ENCODE measurements around the gene DDIT3. TPM values are rescaled to one million over a fixed set of nuclear protein-coding genes. Genes with fewer than 3 reads are reported as not detected.

Gene DDIT3
- total RNA-seq, 1 experiment from 2014 or later: 15.6 TPM

DNA sequence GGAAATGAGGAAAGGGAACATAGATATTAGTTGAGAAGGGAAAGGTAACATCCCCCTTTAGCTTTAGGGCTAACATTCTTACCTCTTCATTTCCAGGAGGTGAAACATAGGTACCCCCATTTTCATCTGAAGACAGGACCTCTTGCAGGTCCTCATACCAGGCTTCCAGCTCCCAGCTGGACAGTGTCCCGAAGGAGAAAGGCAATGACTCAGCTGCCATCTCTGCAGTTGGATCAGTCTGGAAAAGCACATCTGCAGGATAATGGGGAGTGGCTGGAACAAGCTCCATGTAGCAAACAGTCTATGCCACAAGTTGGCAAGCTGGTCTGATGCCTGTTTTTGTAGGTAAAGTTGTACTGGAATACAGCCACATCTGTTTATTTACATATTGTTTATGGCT, 3.1 kb downstream of the DDIT3 start:
- ChIA-PET POLR2A (ENCODE audit: unreplicated experiment) (interaction anchor here (0.5 to 0.6 kb wide), 3 partner anchors 20 to 1921 kb away, joined by 3 to 4 read pairs (median 3); no protein-coding TSS in a partner anchor), CTCF (interaction anchor here (0.5 kb wide), 1 partner anchor 85 kb away, joined by 3 read pairs; no protein-coding TSS in a partner anchor)
- H3K4me1 ChIP-seq (replicated peaks; ENCODE audit: insufficient read depth): peaks cover 24% of the 10 kb centered on the region
- intact Hi-C loops (cut with micrococcal nuclease; ENCODE audit: unreplicated experiment): no loop called here
- H3F3A ChIP-seq (ENCODE audit: insufficient read depth, low read depth): peaks cover 84% of the 10 kb centered on the region
- 0 out of 2 replicates have a peak overlapping the region, but pooled peaks have one; percentile 93 for H3K4me2 ChIP-seq
- H3K9me2 ChIP-seq (ENCODE audit: insufficient read depth): no peaks in the 10 kb centered on the region
- H3K79me2 ChIP-seq (ENCODE audit: low read depth): peaks cover 39% of the 10 kb centered on the region
- H4K20me1 ChIP-seq (ENCODE audit: insufficient read depth): peaks cover 76% of the 10 kb centered on the region
- BruUV-seq (replicated peaks): no TSS peak
- H3K9me3 ChIP-seq (ENCODE audit: insufficient read depth, low read depth): no peaks in the 10 kb centered on the region
- H3K27me3 ChIP-seq (ENCODE audit: insufficient read depth, low read depth): no peaks in the 10 kb centered on the region
- DNase-seq: no peak
- no peak overlapping the region for H2AFZ ChIP-seq
- H3K36me3 ChIP-seq (ENCODE audit: low read depth): peaks cover 70% of the 10 kb centered on the region
- TF ChIP-seq, protein P1, sequence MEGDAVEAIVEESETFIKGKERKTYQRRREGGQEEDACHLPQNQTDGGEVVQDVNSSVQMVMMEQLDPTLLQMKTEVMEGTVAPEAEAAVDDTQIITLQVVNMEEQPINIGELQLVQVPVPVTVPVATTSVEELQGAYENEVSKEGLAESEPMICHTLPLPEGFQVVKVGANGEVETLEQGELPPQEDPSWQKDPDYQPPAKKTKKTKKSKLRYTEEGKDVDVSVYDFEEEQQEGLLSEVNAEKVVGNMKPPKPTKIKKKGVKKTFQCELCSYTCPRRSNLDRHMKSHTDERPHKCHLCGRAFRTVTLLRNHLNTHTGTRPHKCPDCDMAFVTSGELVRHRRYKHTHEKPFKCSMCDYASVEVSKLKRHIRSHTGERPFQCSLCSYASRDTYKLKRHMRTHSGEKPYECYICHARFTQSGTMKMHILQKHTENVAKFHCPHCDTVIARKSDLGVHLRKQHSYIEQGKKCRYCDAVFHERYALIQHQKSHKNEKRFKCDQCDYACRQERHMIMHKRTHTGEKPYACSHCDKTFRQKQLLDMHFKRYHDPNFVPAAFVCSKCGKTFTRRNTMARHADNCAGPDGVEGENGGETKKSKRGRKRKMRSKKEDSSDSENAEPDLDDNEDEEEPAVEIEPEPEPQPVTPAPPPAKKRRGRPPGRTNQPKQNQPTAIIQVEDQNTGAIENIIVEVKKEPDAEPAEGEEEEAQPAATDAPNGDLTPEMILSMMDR (conservative IDR thresholded peaks at IDR 0.05): no peak
- TF ChIP-seq EZH2 (IDR thresholded peaks at IDR 0.05; ENCODE audit: low read depth): no peak
- peak overlapping the region; percentile 28 for H3K27ac ChIP-seq
- no peak overlapping the region for H3K4me3 ChIP-seq

DNA sequence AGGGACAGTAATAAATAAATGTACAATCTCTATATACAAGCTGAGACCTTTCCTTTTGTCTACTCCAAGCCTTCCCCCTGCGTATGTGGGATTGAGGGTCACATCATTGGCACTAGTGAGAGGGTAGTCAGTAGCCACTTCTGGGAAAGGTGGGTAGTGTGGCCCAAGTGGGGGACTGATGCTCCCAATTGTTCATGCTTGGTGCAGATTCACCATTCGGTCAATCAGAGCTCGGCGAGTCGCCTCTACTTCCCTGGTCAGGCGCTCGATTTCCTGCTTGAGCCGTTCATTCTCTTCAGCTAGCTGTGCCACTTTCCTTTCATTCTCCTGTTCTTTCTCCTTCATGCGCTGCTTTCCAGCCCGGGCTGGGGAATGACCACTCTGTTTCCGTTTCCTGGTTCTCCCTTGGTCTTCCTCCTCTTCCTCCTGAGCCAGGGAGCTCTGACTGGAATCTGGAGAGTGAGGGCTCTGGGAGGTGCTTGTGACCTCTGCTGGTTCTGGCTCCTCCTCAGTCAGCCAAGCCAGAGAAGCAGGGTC, 3.6 kb downstream of the DDIT3 start:
- H3K9me2 ChIP-seq (ENCODE audit: insufficient read depth): no peaks in the 10 kb centered on the region
- peaks cover 20% of the 10 kb centered on the region for H3K4me1 ChIP-seq (replicated peaks; ENCODE audit: insufficient read depth)
- TF ChIP-seq, protein P1 (conservative IDR thresholded peaks at IDR 0.05): no peak
- BruUV-seq (replicated peaks): no TSS peak
- intact Hi-C loops (cut with micrococcal nuclease; ENCODE audit: unreplicated experiment): no loop called here
- H4K20me1 ChIP-seq (ENCODE audit: insufficient read depth): peaks cover 81% of the 10 kb centered on the region
- H3K27me3 ChIP-seq (ENCODE audit: insufficient read depth, low read depth): no peaks in the 10 kb centered on the region
- peaks cover 39% of the 10 kb centered on the region for H3K79me2 ChIP-seq (ENCODE audit: low read depth)
- H3K4me3 ChIP-seq: no peak overlapping the region
- H3K27ac ChIP-seq: peak overlapping the region; percentile 28
- H3K9me3 ChIP-seq (ENCODE audit: insufficient read depth, low read depth): no peaks in the 10 kb centered on the region
- ChIA-PET CTCF (interaction anchor here (0.5 kb wide), 1 partner anchor 85 kb away, joined by 3 read pairs; no protein-coding TSS in a partner anchor), POLR2A (ENCODE audit: unreplicated experiment) (interaction anchor here (0.5 kb wide), 1 partner anchor 11 kb away, joined by 12 read pairs; no protein-coding TSS in a partner anchor)
- no peak overlapping the region for H2AFZ ChIP-seq
- peaks cover 75% of the 10 kb centered on the region for H3K36me3 ChIP-seq (ENCODE audit: low read depth)
- H3F3A ChIP-seq (ENCODE audit: insufficient read depth, low read depth): peaks cover 84% of the 10 kb centered on the region
- 0 out of 2 replicates have a peak overlapping the region, but pooled peaks have one; percentile 93 for H3K4me2 ChIP-seq
- no peak for DNase-seq

DNA sequence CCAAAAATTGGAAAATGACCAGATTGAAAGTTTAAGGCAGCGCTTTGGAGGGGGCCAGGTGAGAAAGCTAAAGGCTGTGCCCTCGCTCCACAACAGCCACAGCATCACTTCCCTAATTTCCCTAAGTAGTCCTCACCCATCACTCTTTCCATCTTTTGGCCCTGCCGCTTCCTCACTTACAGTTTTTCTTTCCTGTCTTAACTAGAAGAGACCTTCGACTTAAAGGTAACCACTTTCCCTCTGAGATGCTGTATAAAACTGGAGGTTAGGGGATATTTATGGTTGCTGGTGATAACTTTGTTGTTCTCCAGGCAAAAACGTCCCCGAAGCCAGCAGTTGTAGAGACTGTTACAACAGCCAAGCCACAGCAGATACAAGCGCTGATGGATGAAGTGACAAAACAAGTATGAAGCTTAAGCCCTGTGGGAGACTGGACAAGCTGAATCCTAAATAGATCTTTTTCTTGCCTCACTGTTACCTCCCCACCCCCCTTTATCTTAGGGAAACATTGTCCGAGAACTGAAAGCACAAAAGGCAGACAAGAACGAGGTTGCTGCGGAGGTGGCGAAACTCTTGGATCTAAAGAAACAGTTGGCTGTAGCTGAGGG, 4.3 kb downstream of the DDIT3 start:
- no peak for DNase-seq
- TF ChIP-seq, protein P1 (conservative IDR thresholded peaks at IDR 0.05): no peak
- TF ChIP-seq EZH2 (IDR thresholded peaks at IDR 0.05; ENCODE audit: low read depth): no peak
- no peaks in the 10 kb centered on the region for H3K9me3 ChIP-seq (ENCODE audit: insufficient read depth, low read depth)
- H3K4me3 ChIP-seq: no peak overlapping the region
- TSS peak; percentile 1 for BruUV-seq (replicated peaks)
- CTCF ChIA-PET: no interaction called here
- no peak overlapping the region for H2AFZ ChIP-seq
- H3K79me2 ChIP-seq (ENCODE audit: low read depth): peaks cover 39% of the 10 kb centered on the region
- H3K36me3 ChIP-seq (ENCODE audit: low read depth): peaks cover 78% of the 10 kb centered on the region
- H3K4me1 ChIP-seq (replicated peaks; ENCODE audit: insufficient read depth): peaks cover 14% of the 10 kb centered on the region
- no peaks in the 10 kb centered on the region for H3K27me3 ChIP-seq (ENCODE audit: insufficient read depth, low read depth)
- no peak overlapping the region for H3K4me2 ChIP-seq
- no peak overlapping the region for H3K27ac ChIP-seq
- no peaks in the 10 kb centered on the region for H3K9me2 ChIP-seq (ENCODE audit: insufficient read depth)
- POLR2A ChIA-PET (ENCODE audit: unreplicated experiment): no interaction called here
- peaks cover 87% of the 10 kb centered on the region for H4K20me1 ChIP-seq (ENCODE audit: insufficient read depth)
- intact Hi-C loops (cut with micrococcal nuclease; ENCODE audit: unreplicated experiment): no loop called here
- H3F3A ChIP-seq (ENCODE audit: insufficient read depth, low read depth): peaks cover 82% of the 10 kb centered on the region
